IPS-15b (cell line): ENCODE data around the gene SDHAF3.
"Not testable (repeated sequence)": the region's sequence is repeated elsewhere in the genome, so short reads cannot be mapped to it uniquely, and the experiment has no call there.

ENCODE experiments used
- H3K27me3 ChIP-seq: one replicate; pipeline ENCODE4 v1.6.1; 2013; ENCODE audit warnings: low read length; ENCODE audit not compliant: control insufficient read depth, insufficient read depth
- H3K36me3 ChIP-seq: one replicate; pipeline ENCODE4 v1.6.1; 2013; ENCODE audit warnings: low read length; ENCODE audit not compliant: control insufficient read depth, insufficient read depth
- H3K4me1 ChIP-seq: one replicate; pipeline ENCODE4 v1.6.1; 2013; ENCODE audit warnings: mild to moderate bottlenecking, low read length; ENCODE audit not compliant: control insufficient read depth, insufficient read depth
- H3K4me3 ChIP-seq: one replicate; pipeline ENCODE4 v1.5.1; 2013; ENCODE audit warnings: low read depth, low read length
- H3K9ac ChIP-seq: one replicate; pipeline ENCODE4 v1.6.1; 2013; ENCODE audit warnings: low read depth, mild to moderate bottlenecking, low read length
- H3K9me3 ChIP-seq: one replicate; pipeline ENCODE4 v1.6.1; 2013; ENCODE audit warnings: mild to moderate bottlenecking, low read length; ENCODE audit not compliant: control insufficient read depth, insufficient read depth

Gene SDHAF3

GRCh38 chr7:97096661-97097060, 20.8 kb upstream of the SDHAF3 start:
- Histone ChIP-seq H3K9me3 (no peaks in the 10 kb centered on the region), H3K4me3 (no peak overlapping the region), H3K9ac (no peak overlapping the region), H3K4me1 (no peaks in the 10 kb centered on the region), H3K36me3 (no peaks in the 10 kb centered on the region), H3K27me3 (no peaks in the 10 kb centered on the region)

GRCh38 chr7:97104719-97105238, 12.7 kb upstream of the SDHAF3 start:
- Histone ChIP-seq H3K27me3 (no peaks in the 10 kb centered on the region), H3K9ac (no peak overlapping the region), H3K4me1 (no peaks in the 10 kb centered on the region), H3K4me3 (no peak overlapping the region), H3K9me3 (peaks cover 7% of the 10 kb centered on the region), H3K36me3 (no peaks in the 10 kb centered on the region)

- H3K4me3 ChIP-seq: no peak overlapping the region
Measured at GRCh38 chr7:97107192-97107800, 10.2 kb upstream of the SDHAF3 start.

GRCh38 chr7:97116308-97116707, 1.2 kb upstream of the SDHAF3 start:
- H3K4me3 ChIP-seq: no peak overlapping the region
- H3K36me3 ChIP-seq: no peaks in the 10 kb centered on the region
- H3K9me3 ChIP-seq: no peaks in the 10 kb centered on the region
- H3K9ac ChIP-seq: no peak overlapping the region
- H3K27me3 ChIP-seq: no peaks in the 10 kb centered on the region
- H3K4me1 ChIP-seq: peaks cover 2% of the 10 kb centered on the region

More at GRCh38 chr7:97107192-97107800, 10.2 kb upstream of the SDHAF3 start:
- H3K27me3 ChIP-seq: no peaks in the 10 kb centered on the region
- no peaks in the 10 kb centered on the region for H3K36me3 ChIP-seq
- no peak overlapping the region for H3K9ac ChIP-seq
- no peaks in the 10 kb centered on the region for H3K4me1 ChIP-seq
- peaks cover 7% of the 10 kb centered on the region for H3K9me3 ChIP-seq

GRCh38 chr7:97117035-97117371, 495 bp upstream of the SDHAF3 start:
- Histone ChIP-seq H3K9me3 (no peaks in the 10 kb centered on the region), H3K27me3 (no peaks in the 10 kb centered on the region), H3K4me3 (peak overlapping the region; percentile 99), H3K36me3 (no peaks in the 10 kb centered on the region), H3K4me1 (peaks cover 2% of the 10 kb centered on the region), H3K9ac (peak overlapping the region; percentile 79)

GRCh38 chr7:97118306-97118917, 914 bp downstream of the SDHAF3 start:
- Histone ChIP-seq H3K4me3 (peak overlapping the region; percentile 99), H3K9me3 (no peaks in the 10 kb centered on the region), H3K4me1 (peaks cover 2% of the 10 kb centered on the region), H3K9ac (peak overlapping the region; percentile 89), H3K36me3 (no peaks in the 10 kb centered on the region), H3K27me3 (no peaks in the 10 kb centered on the region)

GRCh38 chr7:97119747-97120146, 2.2 kb downstream of the SDHAF3 start:
- no peaks in the 10 kb centered on the region for H3K9me3 ChIP-seq
- peaks cover 2% of the 10 kb centered on the region for H3K4me1 ChIP-seq
- H3K27me3 ChIP-seq: no peaks in the 10 kb centered on the region
- H3K4me3 ChIP-seq: no peak overlapping the region
- H3K36me3 ChIP-seq: no peaks in the 10 kb centered on the region
- no peak overlapping the region for H3K9ac ChIP-seq

GRCh38 chr7:97120713-97121457, 3.4 kb downstream of the SDHAF3 start:
- peaks cover 6% of the 10 kb centered on the region for H3K4me1 ChIP-seq
- H3K36me3 ChIP-seq: no peaks in the 10 kb centered on the region
- H3K9me3 ChIP-seq: no peaks in the 10 kb centered on the region
- H3K4me3 ChIP-seq: no peak overlapping the region
- H3K9ac ChIP-seq: no peak overlapping the region
- no peaks in the 10 kb centered on the region for H3K27me3 ChIP-seq

- peaks cover 11% of the 10 kb centered on the region for H3K4me1 ChIP-seq
- not testable (repeated sequence) for H3K4me3 ChIP-seq, H3K36me3 ChIP-seq, H3K9ac ChIP-seq, H3K9me3 ChIP-seq, H3K27me3 ChIP-seq
Measured at GRCh38 chr7:97123115-97123514, 5.6 kb downstream of the SDHAF3 start.

GRCh38 chr7:97126483-97127171, 9.1 kb downstream of the SDHAF3 start:
- peak overlapping the region; percentile 70 for H3K9ac ChIP-seq
- no peak overlapping the region for H3K4me3 ChIP-seq
- peaks cover 11% of the 10 kb centered on the region for H3K4me1 ChIP-seq
- H3K9me3 ChIP-seq: no peaks in the 10 kb centered on the region
- no peaks in the 10 kb centered on the region for H3K27me3 ChIP-seq
- H3K36me3 ChIP-seq: no peaks in the 10 kb centered on the region

- Histone ChIP-seq H3K9ac (no peak overlapping the region), H3K9me3 (no peaks in the 10 kb centered on the region), H3K36me3 (no peaks in the 10 kb centered on the region)
Measured at GRCh38 chr7:97128736-97129135, 11.2 kb downstream of the SDHAF3 start.

More at GRCh38 chr7:97128736-97129135, 11.2 kb downstream of the SDHAF3 start:
- no peak overlapping the region for H3K4me3 ChIP-seq
- H3K4me1 ChIP-seq: peaks cover 11% of the 10 kb centered on the region
- no peaks in the 10 kb centered on the region for H3K27me3 ChIP-seq
